ENCODE results near the gene PKIB.

GRCh38 chr6:122640366-122640765, 30.2 kb downstream of the PKIB start:
- no peak for TF ChIP-seq CTCF (optimal IDR thresholded peaks at IDR 0.05 in 1 of 3, IDR thresholded peaks at IDR 0.05 in 1 of 3, conservative IDR thresholded peaks at IDR 0.05 in 1 of 3; ENCODE audit: extremely low read depth in 1 of 3, insufficient read depth in 2 of 3, low read length in 3 of 3)
- no peak for TF ChIP-seq EZH2 (IDR thresholded peaks at IDR 0.05; ENCODE audit: low read length)
